CD4-positive, alpha-beta T cell treated with Interleukin-12 subunit alpha and Interleukin-12 subunit beta, for 1 hour (primary cell): ENCODE measurements around the gene KCNMB4.
"Not testable (repeated sequence)": the region's sequence is repeated elsewhere in the genome, so short reads cannot be mapped to it uniquely, and the experiment has no call there.

Experiments
- DNase-seq: peaks from one replicate; pipeline ENCODE4 v3.0.0-alpha.2; 2020

KCNMB4 gene

DNA sequence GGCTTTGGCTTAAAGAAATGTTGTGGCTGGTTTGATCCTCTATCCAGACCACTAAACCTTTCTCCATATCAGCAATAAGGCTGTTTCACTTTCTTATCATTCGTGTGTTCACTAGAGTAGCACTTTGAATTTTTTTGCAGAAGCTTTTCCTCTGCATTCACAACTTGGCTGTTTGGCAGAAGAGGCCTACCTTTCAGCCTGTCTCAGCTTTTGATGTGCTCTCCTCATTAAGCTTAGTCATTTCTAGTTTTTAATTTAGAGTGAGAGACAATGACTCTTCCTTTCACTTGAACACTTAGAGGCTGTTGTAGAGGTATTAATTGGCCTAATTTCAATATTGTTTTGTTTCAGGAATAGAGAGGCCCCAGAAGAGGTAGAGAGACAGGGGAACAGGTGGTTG lies 13.8 kb downstream of the KCNMB4 start:
- DNase-seq: no peak

DNA sequence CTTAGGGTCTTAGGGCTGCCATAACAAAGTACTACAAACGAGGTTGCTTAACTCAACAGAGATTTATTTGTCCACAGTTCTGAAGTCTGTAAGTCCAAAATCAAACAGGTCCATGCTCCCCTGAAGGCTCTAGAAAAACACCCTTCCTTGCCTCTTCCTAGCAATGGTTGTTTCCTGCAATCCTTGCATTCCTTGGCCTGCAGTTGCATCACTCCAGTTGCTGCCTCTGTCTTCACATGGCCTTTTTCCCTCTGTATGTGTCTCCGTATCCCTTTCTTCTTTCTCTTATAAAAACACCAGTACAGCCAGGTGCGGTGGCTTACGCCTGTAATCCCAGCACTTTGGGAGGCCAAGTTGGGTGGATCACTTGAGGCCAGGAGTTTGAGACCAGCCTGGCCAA lies 17.4 kb downstream of the KCNMB4 start:
- no peak for DNase-seq

DNA sequence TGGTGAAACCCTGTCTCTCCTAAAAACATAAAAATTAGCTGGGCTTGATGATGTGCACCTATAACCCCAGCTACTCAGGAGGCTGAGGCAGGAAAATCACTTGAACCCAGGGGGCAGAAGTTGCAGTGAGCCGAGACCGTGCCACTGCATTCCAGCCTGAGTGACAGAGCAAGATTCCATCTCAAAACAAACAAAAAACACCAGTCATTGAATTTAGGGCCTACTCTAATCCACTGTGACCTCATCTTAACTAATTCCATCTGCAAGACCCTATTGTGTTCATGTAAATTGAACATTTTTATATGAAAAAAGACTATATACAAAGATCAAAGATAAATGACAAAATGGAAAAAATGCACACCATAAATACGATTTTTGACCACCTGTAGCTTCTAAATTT lies 17.8 kb downstream of the KCNMB4 start:
- DNase-seq: no peak

DNA sequence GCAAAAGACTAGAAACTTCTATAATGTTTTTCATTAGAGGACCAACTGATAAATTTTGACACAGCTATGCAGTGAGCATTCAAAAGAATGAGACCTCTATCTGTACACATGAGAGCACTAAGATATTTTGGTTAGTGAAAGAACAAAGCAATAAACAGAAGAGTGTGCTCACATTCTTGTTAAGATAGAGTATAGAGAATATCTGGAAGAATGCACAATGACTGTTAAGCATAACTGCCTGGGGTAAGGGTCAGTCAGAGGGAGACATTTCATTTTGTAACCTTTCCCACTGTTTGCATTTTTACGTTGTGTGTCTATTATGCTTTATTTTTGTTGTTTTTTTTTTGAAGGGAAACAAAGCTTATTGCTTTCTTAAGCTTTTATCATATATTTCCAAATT lies 20.7 kb downstream of the KCNMB4 start:
- DNase-seq: no peak

DNA sequence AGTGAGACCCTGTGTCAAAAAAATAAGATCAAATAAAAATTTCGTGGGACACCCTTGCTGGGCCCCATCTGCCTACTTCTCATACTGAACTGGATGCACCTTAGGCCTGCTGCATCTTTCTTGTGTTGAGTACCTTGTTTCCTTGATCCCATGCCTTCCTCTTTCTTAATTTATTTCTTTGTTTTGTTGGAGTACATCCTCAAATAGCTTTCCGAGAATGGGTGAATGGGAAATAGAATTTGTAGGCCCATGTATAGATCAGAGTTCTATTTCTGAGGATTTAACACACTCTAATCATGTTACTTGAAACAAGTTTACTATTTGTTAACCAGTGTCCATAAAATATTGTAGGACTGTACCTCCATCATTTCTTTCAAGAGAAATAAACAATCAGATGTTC lies 23.6 kb downstream of the KCNMB4 start:
- no peak for DNase-seq

DNA sequence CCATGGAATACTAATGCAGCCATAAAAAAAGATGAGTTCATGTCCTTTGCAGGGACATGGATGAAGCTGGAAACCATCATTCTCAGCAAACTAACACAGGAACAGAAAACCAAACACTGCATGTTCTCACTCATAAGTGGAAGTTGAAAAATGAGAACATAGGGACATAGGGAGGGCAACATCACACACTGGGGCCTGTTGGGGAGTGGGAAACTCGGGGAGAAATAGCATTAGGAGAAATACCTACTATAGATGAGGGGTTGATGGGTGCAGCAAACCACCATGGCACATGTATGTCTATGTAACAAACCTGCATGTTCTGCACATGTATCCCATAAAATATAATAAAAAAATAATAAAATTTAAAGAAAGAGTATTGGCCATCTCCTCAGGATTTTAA lies 26.5 kb downstream of the KCNMB4 start:
- not testable (repeated sequence) for DNase-seq

DNA sequence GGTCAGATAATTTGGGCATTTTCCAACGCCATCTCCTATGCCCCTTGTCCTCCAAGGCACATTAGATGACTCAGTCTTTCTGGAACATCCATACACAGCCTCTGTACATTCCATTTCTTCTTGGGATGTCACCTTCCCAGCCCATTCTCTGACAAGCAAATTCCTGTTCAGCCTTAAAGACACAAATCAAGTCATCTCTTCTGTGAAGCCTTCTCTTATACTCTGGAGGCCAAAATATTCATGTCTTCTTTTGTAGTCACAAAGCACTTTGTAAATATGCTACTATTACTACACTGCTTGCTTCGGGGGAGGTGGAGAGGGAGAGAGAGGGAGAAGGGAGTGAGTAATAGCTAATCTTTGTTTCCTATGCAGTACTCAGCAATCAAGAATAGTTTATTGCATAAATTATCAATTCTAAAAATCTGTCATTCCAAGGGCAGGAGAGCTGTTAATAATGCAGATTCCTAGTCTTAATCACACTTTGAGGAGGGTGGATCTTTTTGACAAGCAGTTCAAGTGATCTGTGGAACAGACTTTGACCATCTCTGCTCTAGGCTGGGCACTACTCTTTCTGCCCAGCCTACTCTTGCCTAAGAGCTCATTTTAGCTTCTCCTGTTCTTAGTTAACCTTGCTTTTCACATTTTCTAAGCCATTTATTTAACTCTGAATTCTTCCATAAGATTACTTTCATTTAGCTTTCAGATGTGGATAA lies 27.9 kb downstream of the KCNMB4 start:
- no peak for DNase-seq

DNA sequence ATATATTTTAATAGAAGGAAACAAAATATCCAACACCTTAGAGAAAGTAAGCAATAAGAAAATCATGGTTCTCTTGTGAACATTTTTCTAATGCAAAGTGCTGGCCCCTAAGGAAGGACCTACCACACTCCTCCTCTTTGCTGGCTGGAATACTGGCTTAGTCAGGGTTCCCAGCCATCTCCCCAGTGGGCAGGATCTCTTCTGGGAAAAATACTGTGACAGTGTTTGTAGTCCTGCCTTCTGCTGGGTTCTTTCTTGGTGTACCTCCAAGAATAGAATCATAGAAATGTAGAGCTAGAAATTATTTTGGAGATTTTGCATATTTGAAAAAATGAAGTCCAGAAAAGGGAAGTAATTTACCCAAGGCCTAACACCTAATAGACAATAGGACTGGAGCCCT lies 31.9 kb downstream of the KCNMB4 start:
- DNase-seq: no peak

DNA sequence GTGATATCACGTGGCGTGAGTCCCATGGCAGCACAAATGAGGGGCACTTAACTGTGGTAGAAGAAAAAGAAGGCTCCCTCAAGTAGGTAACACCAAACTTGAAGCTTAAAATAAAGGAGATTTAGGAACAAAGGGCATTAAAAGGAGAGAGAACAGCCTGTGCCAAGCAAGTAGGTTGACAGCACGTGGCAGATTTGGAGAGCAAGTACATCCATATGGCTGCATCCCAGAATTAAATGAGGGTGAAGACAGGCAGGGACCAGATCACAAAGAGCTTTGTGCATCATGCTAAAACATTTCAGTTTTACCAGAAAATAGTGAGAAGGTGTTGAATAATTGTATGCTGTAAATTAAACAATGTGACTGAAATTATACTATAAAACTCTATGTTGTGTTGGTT lies 32.8 kb downstream of the KCNMB4 start:
- DNase-seq: no peak

DNA sequence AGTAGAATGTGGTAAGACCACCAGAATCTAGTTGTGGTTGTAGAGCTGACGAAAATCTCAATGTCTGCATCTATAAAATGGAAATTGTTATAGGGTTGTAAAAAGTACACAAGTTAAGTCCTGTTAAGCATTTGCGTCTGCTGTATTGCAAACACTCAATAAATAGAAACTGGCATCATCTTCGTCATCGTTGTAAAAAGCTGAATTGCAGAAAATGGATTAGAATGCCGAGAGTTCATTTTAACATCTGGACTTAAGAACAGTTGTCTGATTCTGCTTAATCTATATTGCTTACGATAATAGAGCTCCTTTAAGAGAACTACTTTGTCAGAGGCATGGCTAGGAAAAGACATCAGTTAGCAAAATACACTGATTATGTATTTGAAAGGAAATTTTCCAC lies 33.2 kb downstream of the KCNMB4 start:
- DNase-seq: no peak

DNA sequence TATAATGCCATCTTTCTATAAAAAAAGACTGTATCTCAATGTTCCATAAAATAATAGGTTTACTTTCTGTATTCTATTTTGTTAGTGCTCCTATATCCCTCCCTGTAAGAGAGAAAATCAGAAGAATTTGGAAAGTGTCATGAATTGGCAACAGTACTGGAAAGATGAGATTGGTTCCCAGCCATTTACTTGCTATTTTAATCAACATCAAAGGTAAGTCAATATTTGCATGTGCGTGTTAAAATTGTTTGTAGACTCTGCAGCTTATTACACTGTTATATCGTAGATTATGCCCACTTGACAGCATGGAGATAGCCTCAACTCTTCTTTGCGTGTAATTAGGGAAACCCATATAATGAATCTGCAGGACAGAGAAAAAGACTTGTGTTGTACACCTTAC lies 34.0 kb downstream of the KCNMB4 start:
- no peak for DNase-seq

DNA sequence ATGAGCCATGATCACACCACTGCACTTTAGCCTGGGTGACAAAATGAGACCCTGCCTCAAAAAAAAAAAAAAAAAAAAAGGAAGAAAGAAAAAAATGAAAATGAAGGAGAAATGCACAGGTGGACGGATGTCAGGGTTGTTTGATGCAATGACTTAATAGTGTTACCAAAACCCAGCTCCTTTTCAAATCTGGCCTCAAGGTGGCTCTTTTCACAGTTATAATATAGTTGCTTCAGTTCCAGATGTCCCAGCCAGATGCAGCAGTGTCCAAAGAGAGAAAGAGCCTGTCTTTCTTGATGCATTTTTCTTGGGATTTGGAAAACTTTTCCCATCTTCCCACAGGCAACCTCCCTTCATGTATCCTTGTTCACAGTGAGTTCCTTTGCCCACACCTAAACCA lies 36.5 kb downstream of the KCNMB4 start:
- DNase-seq: no peak

DNA sequence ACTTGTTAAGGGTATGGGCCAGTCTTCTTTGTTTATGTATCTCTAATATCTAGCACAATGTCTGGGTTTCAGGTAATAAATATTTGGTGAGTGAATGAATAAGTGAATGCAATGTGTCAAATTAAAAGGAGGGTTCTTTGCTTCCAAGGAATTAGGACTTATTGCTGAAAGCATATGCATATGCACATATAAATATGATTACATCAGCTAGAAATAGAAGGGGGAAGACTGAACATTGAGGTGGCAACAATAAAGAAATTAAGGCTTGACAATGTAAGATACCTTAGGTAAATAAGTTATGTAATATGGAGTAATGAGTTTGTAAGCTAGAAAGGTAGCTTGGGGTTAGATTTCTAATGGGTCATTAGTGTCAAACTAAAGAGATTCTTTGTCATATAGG lies 37.7 kb downstream of the KCNMB4 start:
- no peak for DNase-seq

DNA sequence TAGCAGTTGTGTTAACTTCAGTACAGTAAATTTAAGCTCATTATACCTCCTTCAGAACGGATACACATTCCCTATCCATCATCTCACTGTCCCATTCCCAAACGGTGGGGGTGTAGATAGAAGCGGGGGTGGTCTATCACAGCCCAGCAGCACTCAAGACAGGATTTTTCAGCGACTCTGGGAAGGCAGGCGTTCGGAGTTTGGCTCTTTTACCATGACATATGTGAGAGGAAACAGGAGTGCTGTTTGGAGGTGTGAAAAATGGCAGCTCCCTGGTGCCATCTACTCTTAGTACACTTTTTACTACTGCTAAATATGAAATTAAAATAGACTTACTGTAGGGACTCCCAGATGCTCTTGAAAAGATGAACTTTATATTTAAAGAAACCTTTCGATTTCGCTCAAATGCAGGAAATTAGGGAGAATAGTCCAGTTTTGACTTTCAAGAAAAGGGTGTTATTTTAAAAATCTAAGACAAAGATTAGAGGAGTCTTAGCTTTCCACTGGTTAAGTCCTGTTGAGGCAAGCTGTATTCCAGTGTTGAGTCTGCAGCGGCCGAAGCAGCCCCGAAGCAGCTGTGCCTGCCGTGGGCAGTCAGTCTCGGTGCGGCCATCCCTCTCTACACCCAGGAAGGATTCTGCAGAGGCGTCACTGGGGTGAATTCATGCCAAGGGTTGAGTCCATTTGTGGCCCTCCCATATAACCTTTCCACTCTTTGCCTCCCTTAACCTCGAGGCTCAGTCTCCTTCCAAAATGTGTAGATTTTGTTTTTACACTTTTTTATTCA lies 42.1 kb downstream of the KCNMB4 start:
- DNase-seq: no peak

DNA sequence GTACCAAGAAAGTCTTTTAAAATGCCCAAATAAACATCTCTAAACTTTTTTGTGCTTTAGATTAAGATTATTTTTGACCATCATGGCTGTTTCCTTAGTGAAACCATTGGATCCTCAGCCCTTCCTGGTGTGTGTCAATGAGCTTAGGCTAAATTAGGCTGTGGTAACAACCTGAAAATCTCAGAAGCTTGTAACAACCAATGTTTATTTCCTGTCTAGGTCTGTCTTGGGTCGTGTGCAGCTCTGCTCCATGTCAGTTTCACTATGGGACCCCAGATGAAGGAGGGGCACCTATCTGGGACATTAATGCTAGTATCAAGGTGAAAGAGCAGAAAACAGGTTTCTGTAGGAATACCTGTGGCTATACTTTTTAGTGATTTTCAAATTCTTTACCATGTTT lies 49.9 kb downstream of the KCNMB4 start:
- no peak for DNase-seq

DNA sequence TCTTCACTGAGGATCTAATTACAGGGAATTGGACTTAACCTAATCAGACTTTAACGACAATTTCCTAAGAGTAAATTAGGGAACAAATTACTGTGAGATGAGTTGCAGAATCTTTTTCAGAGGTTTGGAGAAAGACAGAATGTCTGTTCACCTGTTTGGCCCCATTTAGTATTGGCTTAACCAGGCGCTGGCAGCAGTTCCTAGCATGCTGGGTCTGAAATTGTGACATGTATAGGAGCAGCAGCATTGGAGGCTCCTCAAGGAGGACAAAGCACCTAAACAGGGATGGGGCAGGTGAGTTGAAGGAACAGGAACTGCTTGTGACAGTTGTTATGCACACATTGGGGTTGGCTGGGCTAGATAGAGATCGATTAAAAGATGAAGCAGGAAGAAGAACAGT lies 51.0 kb downstream of the KCNMB4 start:
- no peak for DNase-seq

DNA sequence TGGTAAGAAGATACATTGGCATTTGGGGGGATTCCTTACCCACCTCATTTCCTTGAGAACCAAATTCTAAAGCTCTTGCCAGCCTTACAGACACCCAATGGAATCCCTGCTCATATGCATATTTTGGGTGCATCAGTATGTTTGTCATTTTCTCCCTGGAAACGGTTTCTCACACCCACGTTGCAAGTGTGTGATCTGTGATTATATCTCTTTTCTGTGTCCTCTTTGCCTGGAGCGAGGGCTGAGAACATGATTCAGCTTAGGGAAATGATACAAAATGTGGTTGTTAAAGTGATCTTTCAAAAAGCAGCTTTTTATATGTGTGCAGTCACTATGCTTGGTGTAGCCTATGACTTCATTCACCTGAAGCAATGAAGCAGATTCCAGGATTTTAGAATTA lies 52.0 kb downstream of the KCNMB4 start:
- no peak for DNase-seq

DNA sequence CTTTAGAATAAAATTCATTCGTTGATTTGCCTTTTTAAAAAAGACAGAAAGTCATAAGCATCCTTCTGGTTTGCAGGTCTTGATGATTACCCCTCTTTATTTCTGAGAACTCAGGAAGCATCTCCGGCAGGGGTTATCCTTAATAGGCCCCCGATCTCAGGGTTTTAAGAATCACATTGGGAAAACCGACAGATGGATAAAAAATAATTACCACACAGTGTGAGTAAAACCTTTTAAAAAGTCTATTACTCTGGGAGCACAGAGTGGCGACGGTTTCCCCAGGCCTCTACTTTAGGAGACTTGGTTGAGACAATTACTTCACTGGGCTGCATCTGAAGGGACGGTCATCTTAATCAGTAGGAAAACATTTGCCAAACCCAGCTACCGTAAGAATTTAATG lies 56.5 kb downstream of the KCNMB4 start:
- DNase-seq: no peak

DNA sequence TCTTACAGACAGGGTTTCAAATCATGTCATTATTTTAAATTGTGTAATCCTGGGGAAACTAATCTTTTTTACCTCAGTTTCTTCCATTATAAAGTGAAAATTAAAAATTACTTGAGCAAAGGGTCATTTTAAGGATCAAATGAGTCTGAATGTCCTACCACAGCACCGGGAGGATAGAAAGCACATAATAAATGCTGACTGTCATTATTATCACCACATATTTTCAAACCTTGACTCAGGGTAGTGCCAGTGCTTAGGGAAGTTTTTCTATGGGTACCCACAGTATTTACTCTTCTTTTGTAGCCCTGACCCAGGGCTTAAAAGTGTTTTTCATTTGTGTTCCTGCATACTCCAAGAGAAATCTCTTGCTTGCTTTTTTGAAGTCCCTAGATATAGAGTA lies 60.5 kb downstream of the KCNMB4 start:
- no peak for DNase-seq

DNA sequence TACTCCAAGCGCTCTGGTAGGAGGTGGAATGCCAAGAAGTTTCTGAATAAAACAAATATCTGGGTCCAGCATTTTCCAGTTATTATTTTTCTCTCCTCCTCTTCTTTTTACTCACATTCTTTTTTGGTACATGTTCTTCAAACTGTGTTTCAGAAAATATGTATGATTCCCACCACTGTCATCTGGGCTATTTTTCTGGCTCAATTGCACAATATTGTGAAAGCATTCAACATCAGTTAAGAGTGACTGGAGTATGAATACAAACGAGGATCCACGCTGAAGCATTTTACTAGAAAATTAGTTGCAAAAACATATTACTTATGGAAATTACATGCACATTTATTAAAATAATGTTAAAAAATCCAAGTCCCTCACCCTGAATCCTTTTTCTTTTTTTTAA lies 61.5 kb downstream of the KCNMB4 start:
- no peak for DNase-seq

DNA sequence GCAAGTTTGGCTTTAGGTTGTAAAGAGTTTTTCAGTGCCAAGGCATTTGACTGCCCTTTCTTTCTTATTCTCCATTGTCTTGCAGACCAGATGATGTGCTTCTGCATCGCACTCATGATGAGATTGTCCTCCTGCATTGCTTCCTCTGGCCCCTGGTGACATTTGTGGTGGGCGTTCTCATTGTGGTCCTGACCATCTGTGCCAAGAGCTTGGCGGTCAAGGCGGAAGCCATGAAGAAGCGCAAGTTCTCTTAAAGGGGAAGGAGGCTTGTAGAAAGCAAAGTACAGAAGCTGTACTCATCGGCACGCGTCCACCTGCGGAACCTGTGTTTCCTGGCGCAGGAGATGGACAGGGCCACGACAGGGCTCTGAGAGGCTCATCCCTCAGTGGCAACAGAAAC lies 64.3 kb downstream of the KCNMB4 start:
- DNase-seq: no peak

DNA sequence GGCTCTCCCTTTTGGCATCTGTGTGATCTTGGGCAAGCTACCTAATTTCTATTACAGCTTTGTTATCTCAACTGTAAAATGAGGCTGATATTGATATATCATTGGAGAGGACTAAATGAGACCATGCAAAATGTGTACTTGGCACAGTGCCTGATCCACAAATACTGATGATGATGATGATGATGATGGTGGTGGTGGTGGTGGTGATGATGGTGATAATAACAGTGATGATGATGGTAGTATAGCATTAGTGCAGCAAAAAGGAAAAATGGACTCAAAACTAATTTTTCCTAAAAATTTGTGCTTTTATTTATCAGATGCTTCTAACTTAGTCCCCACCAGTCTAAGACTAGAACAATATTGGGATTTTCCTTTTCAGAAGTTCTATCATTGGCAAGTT lies 70.7 kb downstream of the KCNMB4 start:
- no peak for DNase-seq

DNA sequence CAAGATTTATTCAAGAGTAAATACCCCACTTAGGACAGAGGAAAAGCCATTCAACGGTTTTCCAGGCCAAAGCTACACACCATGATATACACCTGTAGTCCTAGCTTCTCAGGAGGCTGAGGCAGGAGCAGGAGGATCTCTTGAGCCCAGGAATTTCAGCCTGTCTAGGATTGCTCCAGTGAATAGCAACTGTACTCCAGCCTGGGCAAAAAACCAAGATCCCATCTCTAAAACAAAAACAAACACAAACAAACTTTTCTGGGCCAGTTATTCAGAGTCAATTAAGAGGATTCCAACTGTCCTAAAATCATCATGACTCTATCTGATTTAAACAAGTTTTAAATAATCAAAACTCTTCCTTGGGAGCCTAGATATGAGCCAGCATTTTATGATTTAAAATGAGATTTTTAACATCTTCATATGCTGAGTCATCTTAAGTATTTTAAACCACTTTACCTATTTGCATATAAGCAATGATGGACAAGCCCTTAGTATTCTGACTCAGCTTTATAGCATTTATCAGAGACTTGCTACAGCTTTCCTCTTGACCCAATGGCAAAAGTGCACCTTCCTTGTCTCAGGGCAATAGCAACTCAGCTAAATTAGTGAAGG lies 77.1 kb downstream of the KCNMB4 start:
- no peak for DNase-seq

DNA sequence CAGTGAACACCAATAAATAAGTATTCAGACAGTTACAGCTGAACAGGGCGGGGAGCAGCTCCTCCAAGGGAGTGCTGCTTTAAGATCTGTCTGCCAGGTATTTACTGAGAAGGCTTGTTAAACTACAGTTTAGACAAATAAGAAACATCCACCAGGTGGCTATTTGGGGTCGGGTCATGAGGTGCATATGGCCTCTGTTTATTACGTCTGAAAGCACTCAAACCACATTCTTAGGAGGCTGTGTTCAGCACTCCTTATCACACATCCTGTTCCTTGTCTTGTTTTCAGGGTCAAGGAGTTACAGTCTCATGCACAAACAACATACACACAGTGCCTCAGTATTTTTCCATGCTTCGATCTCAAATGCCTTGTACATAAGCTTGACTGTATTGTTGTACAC lies 78.8 kb downstream of the KCNMB4 start:
- no peak for DNase-seq
